ENCODE data around the gene INSL3.

INSL3 gene

DNA sequence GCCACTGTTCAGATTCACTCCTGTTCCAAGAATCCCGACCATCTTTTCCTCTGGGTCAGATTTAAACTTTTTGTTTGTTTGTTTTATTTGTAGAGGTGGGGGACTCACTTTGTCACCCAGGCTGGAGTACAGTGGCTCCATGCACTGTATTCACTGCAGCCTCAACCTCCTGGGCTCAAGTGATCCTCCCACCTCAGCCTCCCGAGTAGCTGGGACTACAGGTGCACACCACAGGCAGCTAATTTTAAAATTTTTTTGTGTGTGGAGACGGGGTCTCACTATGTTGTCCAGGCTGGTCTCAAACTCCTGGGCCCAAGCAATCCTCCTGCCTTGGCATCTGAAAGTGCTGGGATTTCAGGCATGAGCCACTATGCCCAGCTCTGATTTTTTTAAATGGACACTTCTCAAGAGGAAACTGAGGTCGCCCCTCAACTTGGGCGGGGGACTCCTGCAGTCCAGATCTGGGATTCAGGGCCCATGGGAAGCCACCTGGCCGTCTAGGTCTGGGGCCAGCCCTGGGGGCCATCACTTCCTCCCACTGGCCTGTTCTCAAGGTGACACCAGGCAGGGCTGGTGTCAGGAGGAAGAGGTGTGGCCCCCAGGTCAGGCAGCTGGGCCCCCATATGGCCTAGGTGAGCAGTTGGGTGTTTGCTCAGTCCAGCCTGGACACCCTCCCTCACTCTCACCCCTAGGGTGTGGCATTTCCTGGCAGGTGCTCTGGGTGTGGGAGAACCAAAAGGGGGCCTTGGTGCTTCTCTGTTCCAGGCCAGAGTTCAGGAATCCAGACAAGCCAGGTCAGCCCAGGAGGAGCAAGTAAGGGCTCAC lies 25.1 kb downstream of the INSL3 start:
- H3K27ac ChIP-seq, result no peak overlapping the region

DNA sequence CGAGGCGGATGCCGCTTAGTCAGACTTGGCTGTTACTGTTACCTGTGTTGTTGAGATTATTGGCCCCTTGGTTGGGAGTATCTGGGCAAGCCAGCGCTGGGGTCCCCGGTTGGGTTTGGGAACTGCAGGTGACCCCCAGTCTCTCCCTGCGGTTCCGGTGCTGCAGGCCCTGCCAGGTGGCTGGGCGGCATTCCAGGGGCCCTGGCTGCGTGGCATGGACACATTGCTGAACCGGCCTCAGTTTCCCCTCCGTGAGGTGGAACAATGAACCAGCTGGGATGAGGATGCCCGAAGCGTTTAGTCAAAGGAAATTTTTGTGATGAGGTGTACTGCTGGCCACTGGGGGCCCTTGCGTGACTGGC lies 25.8 kb downstream of the INSL3 start:
- H3K27ac ChIP-seq, result no peak overlapping the region
- no peak for TF ChIP-seq CTCF (conservative IDR thresholded peaks at IDR 0.05)
- TF ChIP-seq ZFX (IDR thresholded peaks at IDR 0.05), result no peak

More for the DNA sequence above, 25.1 kb downstream of the INSL3 start:
- no peak for TF ChIP-seq CTCF (conservative IDR thresholded peaks at IDR 0.05)

DNA sequence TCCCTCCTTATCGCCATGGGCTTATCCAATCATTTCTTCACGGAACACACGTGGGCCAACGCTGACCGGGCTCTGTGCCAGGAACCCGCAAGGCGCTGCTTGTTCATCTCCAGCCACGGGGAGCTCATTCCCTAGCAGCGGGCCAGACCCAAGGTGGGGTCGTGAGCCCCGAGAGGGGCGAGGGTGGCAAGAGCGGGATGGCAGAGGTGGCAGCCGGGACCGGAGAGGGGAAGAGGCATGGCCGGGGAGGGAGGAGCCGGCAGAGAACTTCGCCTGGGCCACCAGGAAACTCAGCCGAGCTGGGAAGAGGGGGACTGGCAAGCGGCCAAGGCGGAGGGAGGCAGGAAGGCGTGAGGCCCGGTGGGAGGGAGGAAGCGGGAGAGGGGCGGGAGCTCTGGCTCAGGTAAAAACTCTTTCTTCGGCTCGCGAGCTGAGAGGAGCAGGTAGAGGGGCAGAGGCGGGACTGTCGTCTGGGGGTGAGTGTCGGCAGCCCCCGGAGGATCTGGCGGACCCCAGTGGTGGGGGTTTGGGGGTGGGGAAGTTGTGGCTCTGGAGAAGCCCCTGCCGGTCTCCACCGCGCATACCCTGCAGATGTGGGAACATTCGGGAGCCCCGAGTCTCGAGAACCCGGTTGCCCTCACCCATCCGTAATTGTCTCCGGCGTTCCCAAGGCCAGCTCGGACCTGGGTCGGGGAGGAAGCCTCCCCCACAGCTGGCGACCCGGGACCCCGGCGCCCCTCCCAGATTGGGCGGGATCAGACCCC lies 26.4 kb downstream of the INSL3 start, which contains the start of gene B3GNT3:
Gene B3GNT3, plus strand, starts transcription at position 408 of the 764 bp plus-strand sequence. CDS start 12,670 bp downstream, outside the sequence.
- no peak for TF ChIP-seq ZFX (IDR thresholded peaks at IDR 0.05)
- no peak within 1 kb of the TSS for H3K27ac ChIP-seq

- no peak overlapping the region for H3K27ac ChIP-seq
- TF ChIP-seq ZFX (IDR thresholded peaks at IDR 0.05), result no peak
- no peak for TF ChIP-seq CTCF (conservative IDR thresholded peaks at IDR 0.05)
These were observed 26.9 kb downstream of the INSL3 start for GRCh38 chr19:17794412-17794730.

DNA sequence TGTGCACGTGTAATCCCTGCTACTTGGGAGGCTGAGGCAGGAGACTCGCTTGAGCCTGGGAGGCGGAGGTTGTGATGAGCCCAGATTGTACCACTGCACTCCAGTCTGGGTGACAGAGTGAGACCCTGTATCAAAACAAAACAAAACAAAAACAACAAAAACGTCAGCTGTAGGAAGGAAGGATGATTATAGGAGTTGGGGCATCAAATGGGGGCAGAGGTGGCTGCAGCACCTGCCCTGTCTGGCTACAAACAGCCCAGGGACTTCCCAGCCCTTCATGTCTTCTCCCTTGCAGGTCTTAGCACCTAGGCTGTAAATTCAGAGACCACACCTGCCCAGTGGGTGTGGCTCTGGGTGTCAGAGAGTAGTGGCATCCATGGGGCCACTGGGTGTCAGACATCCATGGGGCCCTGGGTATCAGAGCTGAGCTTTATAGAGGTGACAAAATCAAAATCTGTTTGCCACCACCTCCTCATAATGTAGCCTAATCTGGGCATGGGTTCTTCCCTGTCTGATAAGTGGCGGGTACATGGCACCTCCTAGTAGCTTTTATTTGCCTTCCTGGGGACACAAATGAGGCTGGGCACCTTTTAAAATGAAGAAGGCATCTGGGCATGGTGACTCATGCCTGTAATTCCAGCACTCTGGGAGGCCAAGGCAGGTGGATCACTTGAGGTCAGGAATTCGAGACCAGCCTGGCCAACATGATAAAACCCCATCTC lies 31.1 kb downstream of the INSL3 start:
- no peak for TF ChIP-seq CTCF (conservative IDR thresholded peaks at IDR 0.05)
- peak overlapping the region; percentile 12; the same call in 1 of the 2 replicates for H3K27ac ChIP-seq

DNA sequence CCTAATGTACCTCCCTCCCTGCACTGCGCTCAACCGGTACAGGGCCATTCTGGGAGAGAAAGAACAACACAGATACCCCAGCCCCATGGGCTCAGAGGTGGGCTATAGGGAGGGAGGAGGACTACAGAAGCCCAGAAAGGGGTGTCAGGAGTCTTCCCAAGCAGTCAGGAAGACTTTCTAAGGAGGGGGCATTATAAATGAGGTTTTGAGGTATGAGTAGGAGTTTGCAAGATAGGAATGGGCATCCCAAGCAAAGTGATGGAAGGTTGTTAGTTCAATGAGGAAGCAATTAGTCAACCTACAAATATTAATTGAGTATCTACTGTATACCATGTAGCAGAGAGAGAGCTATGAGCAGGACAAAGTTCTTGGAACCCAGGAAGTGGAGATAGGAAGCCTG lies 32.7 kb downstream of the INSL3 start:
- H3K27ac ChIP-seq, result no peak overlapping the region
- no peak for TF ChIP-seq ZFX (IDR thresholded peaks at IDR 0.05)
- TF ChIP-seq CTCF (conservative IDR thresholded peaks at IDR 0.05), result no peak

DNA sequence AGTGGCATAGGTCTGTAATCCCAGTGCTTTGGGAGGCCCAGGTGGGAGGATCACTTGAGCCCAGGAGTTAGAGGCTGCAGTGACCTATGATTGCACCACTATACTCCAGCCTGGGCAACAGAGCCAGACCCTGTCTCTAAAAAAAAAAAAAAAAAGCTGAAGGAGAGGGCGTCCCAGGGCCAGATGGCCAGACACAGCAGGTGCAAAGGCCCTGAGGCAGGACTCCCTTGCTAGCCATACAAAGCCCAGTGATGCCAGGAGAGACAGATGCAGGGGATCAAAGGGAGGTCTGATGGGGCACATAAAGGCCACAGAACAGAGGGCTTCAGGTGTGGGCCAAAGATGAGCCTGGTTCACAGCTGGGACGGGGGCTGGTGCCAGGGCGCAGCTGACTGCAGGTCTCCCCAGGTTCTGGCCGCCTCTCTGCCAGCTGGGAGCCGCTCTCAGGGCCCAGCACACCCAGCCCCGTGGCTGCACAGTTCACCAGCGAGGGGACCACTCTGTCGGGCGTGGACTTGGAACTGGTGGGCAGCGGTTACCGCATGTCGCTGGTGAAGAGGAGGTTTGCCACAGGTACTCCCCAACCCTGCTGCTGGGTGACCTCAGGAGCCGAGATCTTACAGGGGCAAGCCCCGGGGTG lies 33.9 kb downstream of the INSL3 start:
- H3K27ac ChIP-seq, result no peak overlapping the region
- TF ChIP-seq CTCF (conservative IDR thresholded peaks at IDR 0.05) (no peak), ZFX (IDR thresholded peaks at IDR 0.05) (no peak)

All from C4-2B (cell line).